GM20000 (cell line): ENCODE measurements around the gene PARD3.

Source experiments
- DNase-seq: peaks from one replicate; pipeline ENCODE4 v3.0.0; 2012; ENCODE audit warnings: low spot score
- TF ChIP-seq, protein P1 (sequence below): IDR thresholded peaks from 2 replicates; pipeline ENCODE4 v1.5.1; 2012; ENCODE audit warnings: mild to moderate bottlenecking, control low read depth; ENCODE audit errors: extremely low read depth, missing control alignments

PARD3 gene

GRCh38 chr10:34157501-34157900, 657.6 kb downstream of the PARD3 start:
- no peak for DNase-seq
- TF ChIP-seq, protein P1, sequence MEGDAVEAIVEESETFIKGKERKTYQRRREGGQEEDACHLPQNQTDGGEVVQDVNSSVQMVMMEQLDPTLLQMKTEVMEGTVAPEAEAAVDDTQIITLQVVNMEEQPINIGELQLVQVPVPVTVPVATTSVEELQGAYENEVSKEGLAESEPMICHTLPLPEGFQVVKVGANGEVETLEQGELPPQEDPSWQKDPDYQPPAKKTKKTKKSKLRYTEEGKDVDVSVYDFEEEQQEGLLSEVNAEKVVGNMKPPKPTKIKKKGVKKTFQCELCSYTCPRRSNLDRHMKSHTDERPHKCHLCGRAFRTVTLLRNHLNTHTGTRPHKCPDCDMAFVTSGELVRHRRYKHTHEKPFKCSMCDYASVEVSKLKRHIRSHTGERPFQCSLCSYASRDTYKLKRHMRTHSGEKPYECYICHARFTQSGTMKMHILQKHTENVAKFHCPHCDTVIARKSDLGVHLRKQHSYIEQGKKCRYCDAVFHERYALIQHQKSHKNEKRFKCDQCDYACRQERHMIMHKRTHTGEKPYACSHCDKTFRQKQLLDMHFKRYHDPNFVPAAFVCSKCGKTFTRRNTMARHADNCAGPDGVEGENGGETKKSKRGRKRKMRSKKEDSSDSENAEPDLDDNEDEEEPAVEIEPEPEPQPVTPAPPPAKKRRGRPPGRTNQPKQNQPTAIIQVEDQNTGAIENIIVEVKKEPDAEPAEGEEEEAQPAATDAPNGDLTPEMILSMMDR: no peak

DNA sequence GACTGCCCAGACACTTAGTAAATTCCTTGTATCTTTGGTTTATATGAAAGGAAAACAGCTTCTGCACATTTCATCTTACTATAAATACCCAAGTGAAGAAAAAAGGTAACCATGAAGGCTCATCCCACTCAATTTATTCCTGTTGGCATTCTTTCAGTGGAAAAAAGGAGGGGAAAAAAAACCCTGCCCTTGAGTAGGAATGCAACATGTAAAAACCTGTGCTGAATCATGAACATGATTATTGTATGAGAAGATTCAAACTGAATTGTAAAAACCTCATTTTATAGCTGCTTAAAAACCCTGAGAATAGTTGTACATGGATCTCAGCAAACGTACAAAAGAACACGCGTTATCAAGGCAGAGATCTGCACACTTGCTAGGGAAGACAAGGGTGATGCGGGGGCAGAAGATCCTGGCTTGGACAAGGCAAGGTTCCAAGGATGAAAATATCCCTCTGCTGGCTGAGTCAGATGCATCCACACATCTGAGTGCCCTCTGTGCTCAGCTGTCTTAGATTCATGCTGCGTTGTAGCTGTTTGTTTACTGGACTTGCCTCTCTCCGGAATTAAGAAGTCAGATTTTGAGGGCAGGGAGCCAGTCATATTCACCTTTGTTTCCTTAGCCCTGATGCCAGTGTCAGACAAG, 658.2 kb downstream of the PARD3 start:
- TF ChIP-seq, protein P1: no peak
- no peak for DNase-seq

GRCh38 chr10:34155812-34156211, 659.3 kb downstream of the PARD3 start:
- TF ChIP-seq, protein P1: no peak
- DNase-seq: no peak

DNA sequence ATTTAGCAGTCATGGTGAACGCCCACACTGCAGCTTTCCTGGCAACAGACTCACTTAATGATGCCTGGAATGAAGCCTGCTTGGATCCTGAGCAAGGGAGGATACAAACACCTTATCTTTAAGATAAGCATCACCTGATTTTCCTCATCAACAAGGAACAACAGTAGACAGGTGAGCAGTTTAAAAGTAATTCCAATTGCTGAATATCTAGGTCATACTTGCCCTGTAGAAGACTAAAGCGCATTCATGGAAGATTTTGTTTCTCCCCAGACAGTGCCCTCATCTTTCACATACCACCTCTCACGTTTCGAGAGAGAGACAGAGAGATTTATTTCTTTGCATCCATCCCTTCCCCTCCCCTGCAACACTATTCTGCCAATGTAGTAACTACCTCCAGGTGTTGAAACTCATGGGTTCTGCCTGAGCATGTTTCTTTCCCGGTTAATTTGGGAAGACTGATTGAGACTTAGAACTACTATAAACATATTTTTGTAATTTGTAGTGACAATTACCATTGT, 660.7 kb downstream of the PARD3 start:
- no peak for DNase-seq

DNA sequence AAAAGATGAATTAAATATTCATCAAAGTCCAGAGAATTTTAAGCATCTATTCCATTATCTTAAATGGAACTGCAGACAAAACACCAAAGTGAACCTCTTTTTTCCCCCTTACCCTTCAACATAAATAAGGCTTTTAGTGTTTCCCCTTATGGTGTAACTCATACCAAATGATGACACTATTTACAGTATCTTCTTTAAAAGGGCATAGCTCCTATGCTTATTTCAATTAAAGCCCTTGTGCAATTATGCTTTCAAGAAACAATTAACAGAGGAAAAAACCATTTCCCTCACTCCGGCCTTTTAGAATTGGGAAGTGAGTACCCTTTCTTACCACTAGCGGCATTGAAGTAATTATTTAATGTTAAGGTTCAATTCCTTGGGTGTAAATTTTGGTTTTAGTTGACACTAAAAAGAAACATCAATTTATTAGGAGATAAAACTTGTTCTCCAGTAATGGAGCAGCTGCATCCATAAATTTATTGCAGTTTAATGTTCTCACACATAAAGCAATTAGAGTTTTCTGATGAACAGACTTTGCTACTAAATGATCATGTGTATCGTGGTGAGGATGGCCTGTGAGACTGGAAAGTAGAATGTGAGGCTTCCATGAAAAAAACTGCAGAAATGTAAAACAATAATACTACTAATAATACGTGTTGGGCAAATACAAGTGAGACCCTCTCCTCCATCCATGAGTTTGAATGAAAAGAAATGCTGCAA, 661.3 kb downstream of the PARD3 start:
- DNase-seq: no peak
- TF ChIP-seq, protein P1: no peak

More for the DNA sequence above, 660.7 kb downstream of the PARD3 start:
- TF ChIP-seq, protein P1: no peak

GRCh38 chr10:34152434-34152833, 662.7 kb downstream of the PARD3 start:
- TF ChIP-seq, protein P1: no peak
- no peak for DNase-seq

DNA sequence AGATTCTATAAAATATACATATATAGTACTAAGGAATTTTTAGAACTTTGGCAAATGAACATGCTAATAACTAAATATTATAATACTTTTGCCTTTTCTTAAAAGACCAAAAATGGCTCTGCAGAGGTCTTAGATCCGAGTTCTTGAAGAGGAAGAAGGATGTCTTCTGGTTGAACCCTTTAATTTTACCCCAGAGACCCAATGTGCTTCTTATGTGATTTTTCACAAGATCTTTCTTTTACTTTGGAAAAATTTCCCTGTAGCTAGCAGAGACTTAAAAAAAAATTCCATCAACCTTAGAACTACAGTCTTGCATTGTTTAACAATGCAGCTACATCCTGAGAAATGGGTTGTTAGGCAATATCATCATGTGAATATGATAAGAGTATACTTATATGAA, 663.2 kb downstream of the PARD3 start:
- TF ChIP-seq, protein P1: no peak

More for the DNA sequence above, 663.2 kb downstream of the PARD3 start:
- DNase-seq: no peak
